Heart left ventricle (tissue), 16 donors: Measurements from ENCODE around the gene ST8SIA5. TPM values are rescaled to one million over a fixed set of nuclear protein-coding genes. Genes with fewer than 3 reads are reported as not detected.
A peak's percentile ranks its signal among the peaks of the same experiment; 100 is the strongest.

Source experiments
- ATAC-seq, 4 donors: fragments of 200-7000 bp; cut with Tn5 transposase; one replicate each; pipeline ENCODE4 v1.9.1; 2020 to 2022; ENCODE audit warnings: moderate library complexity in 4 of 4, mild to moderate bottlenecking in 3 of 4, moderate number of reproducible peaks in 1 of 4
- DNase-seq, 5 donors: peaks; one replicate each; pipeline ENCODE4 v3.0.0-alpha.2; 2020
- H3K27ac ChIP-seq, 12 donors: fragments of 200-600 bp; sonication (generic) in 4 of 12; one replicate each; pipeline versions ENCODE4 v1.5.0 to v1.8.0; 2016 to 2022; ENCODE audit warnings: mild to moderate bottlenecking in 2 of 12
- H3K27me3 ChIP-seq, 9 donors: fragments of 200-600 bp; sonication (generic) in 2 of 9; one replicate each; pipeline versions ENCODE4 v1.5.1 to v1.8.0; 2016 to 2022; ENCODE audit warnings: mild to moderate bottlenecking in 3 of 9
- H3K36me3 ChIP-seq, 9 donors: fragments of 200-600 bp; sonication (generic) in 2 of 9; one replicate each; pipeline versions ENCODE4 v1.5.0 to v1.8.0; 2018 to 2022; ENCODE audit warnings: mild to moderate bottlenecking in 2 of 9
- H3K4me1 ChIP-seq, 12 donors: fragments of 200-600 bp; sonication (generic) in 4 of 12; one replicate each; pipeline versions ENCODE4 v1.5.0 to v1.8.0; 2016 to 2022; ENCODE audit warnings: mild to moderate bottlenecking in 3 of 12
- H3K4me3 ChIP-seq, 12 donors: fragments of 200-600 bp; sonication (generic) in 4 of 12; one replicate each; pipeline versions ENCODE4 v1.5.0 to v1.8.0; 2017 to 2022; ENCODE audit warnings: mild to moderate bottlenecking in 9 of 12, moderate library complexity in 4 of 12
- H3K9me3 ChIP-seq, 12 donors: fragments of 200-600 bp; sonication (generic) in 4 of 12; one replicate each; pipeline versions ENCODE4 v1.5.0 to v1.8.0; 2016 to 2022; ENCODE audit warnings: mild to moderate bottlenecking in 1 of 12
- POLR2A ChIP-seq, 2 donors: fragments of 450-650 bp; IDR thresholded peaks; one replicate each; pipeline ENCODE4 v1.6.1; 2017; ENCODE audit warnings: antibody characterized with exemption in 2 of 2, mild to moderate bottlenecking in 2 of 2, moderate library complexity in 2 of 2
- WGBS, 4 donors: extraction: QIAGEN DNeasy Blood & Tissue Kit in 2 of 4; methylation state at CpG; one replicate each; pipeline versions ENCODE4 v1.1.5 to v1.1.7; 2013 to 2018; 5-methylcytosine and 5-hydroxymethylcytosine counted together
- intact Hi-C, 10 donors: fragments of 100-400 bp; cut with DNase I; formaldehyde crosslinking; loops; one replicate each; pipeline versions ENCODE4 v1.11.1 to v1.14.2; 2022
- polyA plus RNA-seq, 2 donors: library from polyadenylated mRNA; stranded (reverse); fragments of 200-250 nt; gene quantifications; one replicate each; pipeline ENCODE4 v1.2.3, GENCODE V29; 2013
- total RNA-seq, 9 donors: library from RNA; depleted of rRNA in 2 of 9; stranded (reverse); fragments of >200 nt in 2 of 9; fragmentation: NEBNext Ultra II Directional in 3 of 9; extraction: Animal tissue kit (Norgen Biotek cat#: 25700) in 3 of 9; gene quantifications; one replicate each; pipeline versions ENCODE4 v1.1.0 to v1.2.4, GENCODE V29; 2016 to 2023
- TF ChIP-seq, protein P1 (sequence below), 12 donors: fragments of 200-600 bp; sonication (generic) in 4 of 12; IDR thresholded peaks; one replicate each; pipeline versions ENCODE4 v1.5.0 to v1.8.0; 2018 to 2022; ENCODE audit warnings: antibody characterized with exemption in 12 of 12, mild to moderate bottlenecking in 5 of 12
- donor health status: ischemic (EF 13 %, LVEDD 7.1; RV severe dilation, severe dysfunction).
- donor health status: healthy with polysubstance abuse.
- donor health status: DM: no; HTN: yes; CAD: no.
- donor health status: DM: no; HTN: no; CAD: no.
- donor health status: ischemic (EF 25% LVEDD 6.9; RV normal size, moderate dysfunction).
- donor health status: ischemic (EF 25% LVEDD 5.7; RV mildly dilated, moderate dysfunction).
- donor health status: healthy.
- donor health status: DM: yes; HTN: yes; CAD: no.
- donor health status: ischemic (EF 35%, LVEDD 5.7; RV mildly dilated, moderate dysfunction).
- donor health status: nonischemic (EF 11% LVEDD 7.7; RV severe dilation, severe dysfunction).
- donor health status: DM: yes; HTN: yes; CAD: no.
- donor health status: PGD.
- donor health status: ischemic (EF 29% LVEDD 5.4; RV normal size, mild dysfunction).
- donor health status: nonischemic (EF 23%, LVEDD 6.1; RV moderate dilation, normal function).

ST8SIA5 gene
- total and polyA plus RNA-seq, 11 donors, result 3.8 to 24.4 (median 6.8) TPM

DNA sequence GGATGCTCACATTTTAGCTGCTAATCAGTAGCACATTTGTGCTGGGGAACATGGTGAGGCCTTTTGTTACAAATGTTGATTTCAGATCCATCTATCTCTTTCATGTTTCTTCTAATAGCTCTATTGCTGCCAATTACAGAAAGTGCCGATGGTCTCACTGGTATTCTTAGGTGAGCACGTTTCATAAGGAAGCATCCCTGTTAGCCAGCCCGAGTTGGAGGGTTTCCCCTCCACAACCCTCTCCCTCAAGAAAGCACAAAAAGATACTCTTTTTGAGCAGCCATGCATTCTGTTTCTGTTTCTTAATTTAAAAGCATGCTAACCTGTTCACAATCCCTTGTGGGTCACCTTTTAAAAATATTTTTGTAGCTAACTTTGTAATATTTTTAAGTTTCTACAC is 30.8 kb upstream of the ST8SIA5 start:
- Histone ChIP-seq H3K4me1 (no peaks in the 10 kb centered on the region), H3K27ac (no peak overlapping the region), H3K36me3 (peaks cover 0 to 3% (median 0%) of the 10 kb centered on the region in 9 donors), H3K9me3 (peaks cover 0 to 20% (median 0%) of the 10 kb centered on the region in 12 donors), H3K27me3 (no peaks in the 10 kb centered on the region), H3K4me3 (no peak overlapping the region)
- ATAC-seq (no peak), DNase-seq (no peak)
- WGBS, 4 donors, result 82 to 87% (median 85%) methylated on average over 3 of the region's 3 CpGs
- intact Hi-C loops, result no loop called here
- TF ChIP-seq, protein P1, sequence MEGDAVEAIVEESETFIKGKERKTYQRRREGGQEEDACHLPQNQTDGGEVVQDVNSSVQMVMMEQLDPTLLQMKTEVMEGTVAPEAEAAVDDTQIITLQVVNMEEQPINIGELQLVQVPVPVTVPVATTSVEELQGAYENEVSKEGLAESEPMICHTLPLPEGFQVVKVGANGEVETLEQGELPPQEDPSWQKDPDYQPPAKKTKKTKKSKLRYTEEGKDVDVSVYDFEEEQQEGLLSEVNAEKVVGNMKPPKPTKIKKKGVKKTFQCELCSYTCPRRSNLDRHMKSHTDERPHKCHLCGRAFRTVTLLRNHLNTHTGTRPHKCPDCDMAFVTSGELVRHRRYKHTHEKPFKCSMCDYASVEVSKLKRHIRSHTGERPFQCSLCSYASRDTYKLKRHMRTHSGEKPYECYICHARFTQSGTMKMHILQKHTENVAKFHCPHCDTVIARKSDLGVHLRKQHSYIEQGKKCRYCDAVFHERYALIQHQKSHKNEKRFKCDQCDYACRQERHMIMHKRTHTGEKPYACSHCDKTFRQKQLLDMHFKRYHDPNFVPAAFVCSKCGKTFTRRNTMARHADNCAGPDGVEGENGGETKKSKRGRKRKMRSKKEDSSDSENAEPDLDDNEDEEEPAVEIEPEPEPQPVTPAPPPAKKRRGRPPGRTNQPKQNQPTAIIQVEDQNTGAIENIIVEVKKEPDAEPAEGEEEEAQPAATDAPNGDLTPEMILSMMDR (IDR thresholded peaks at IDR 0.05), result no peak
- no peak for TF ChIP-seq POLR2A (IDR thresholded peaks at IDR 0.05)

DNA sequence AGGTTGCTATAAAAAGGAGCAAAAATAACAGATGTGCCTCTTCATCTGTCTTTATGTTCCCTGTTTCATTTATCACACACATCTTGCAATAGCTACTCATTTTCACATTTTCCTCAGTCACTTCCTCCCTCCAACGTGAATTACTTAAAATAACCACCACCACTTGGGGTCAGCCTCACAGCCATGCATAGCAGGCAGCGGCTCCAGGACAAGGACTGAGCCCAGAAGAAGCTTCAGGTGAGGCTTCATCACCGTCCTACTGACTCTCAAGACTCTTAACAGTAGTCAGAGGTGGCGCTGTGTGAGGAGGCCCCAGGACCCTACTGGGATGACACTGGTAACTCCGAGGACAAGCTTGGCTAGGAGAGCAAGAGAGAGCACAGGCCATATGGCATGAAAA is 15.5 kb upstream of the ST8SIA5 start:
- H3K36me3 ChIP-seq, result no peaks in the 10 kb centered on the region
- H3K4me1 ChIP-seq, result peaks cover 0 to 19% (median 9%) of the 10 kb centered on the region in 12 donors
- no peak overlapping the region for H3K4me3 ChIP-seq
- intact Hi-C loops, result loop anchor here in 1 of 10 donors (10.0 kb wide), 1 partner anchor 702 kb away; no protein-coding TSS in a partner anchor
- DNase-seq (no peak), ATAC-seq (no peak)
- no peak overlapping the region for H3K27ac ChIP-seq
- H3K27me3 ChIP-seq, result no peaks in the 10 kb centered on the region
- 55 to 67% (median 59%) methylated on average over 5 of the region's 5 CpGs for WGBS, 4 donors
- TF ChIP-seq POLR2A (IDR thresholded peaks at IDR 0.05), result no peak
- TF ChIP-seq, protein P1 (IDR thresholded peaks at IDR 0.05), result peak in 1 of 12 donors; percentile 3
- no peaks in the 10 kb centered on the region for H3K9me3 ChIP-seq

DNA sequence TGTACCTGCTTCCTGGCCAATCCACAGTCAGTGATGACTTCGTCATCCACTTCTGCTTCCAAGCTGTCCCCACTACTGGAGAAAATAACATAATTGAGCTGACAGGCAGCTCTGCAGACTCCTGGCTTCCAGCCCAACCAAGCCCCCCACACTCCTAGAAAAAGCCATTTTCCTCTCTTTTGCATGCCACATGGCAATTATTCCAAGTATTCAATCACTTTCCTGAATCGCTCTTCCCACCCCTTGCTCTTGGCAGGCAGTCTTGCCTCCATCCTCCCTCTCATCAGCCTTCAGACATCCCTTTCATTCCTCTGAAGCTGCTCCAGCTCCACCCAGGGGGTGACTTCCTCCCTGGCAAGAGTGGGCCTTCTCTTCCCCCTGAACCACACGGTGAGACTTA is 14.3 kb upstream of the ST8SIA5 start:
- Histone ChIP-seq H3K27me3 (no peaks in the 10 kb centered on the region), H3K4me3 (no peak overlapping the region), H3K36me3 (no peaks in the 10 kb centered on the region), H3K4me1 (peaks cover 0 to 19% (median 9%) of the 10 kb centered on the region in 12 donors), H3K27ac (no peak overlapping the region), H3K9me3 (no peaks in the 10 kb centered on the region)
- ATAC-seq (no peak), DNase-seq (no peak)
- TF ChIP-seq POLR2A (IDR thresholded peaks at IDR 0.05), result no peak
- TF ChIP-seq, protein P1 (IDR thresholded peaks at IDR 0.05), result no peak
- 42 to 56% (median 47%) methylated on average over 3 of the region's 3 CpGs for WGBS, 4 donors
- intact Hi-C loops, result loop anchor here in 1 of 10 donors (10.0 kb wide), 1 partner anchor 704 kb away; no protein-coding TSS in a partner anchor

DNA sequence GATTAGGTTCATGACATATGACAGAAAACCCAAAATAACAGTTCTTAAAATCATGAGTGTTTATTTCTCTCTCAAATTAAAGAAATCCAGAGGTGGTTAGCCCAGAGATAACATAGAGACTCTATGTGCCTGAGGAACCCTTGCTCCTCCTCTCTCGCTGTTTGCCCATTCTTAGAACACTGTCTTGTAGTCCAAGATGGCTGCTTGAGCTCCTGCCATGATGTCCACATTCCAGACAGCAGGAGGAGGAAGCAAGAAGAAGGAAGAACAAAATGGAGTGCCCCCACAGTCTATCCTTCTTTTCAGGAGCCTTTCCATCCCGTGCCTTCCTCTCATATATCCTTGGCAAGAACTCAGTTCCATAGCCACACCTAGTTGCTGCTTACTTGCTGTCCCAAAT is 13.9 kb upstream of the ST8SIA5 start:
- ATAC-seq (no peak), DNase-seq (no peak)
- WGBS, 4 donors, result 74 to 85% (median 76%) methylated on average over 2 of the region's 2 CpGs
- Histone ChIP-seq H3K4me1 (peaks cover 0 to 19% (median 9%) of the 10 kb centered on the region in 12 donors), H3K9me3 (no peaks in the 10 kb centered on the region), H3K27ac (no peak overlapping the region), H3K27me3 (no peaks in the 10 kb centered on the region), H3K36me3 (no peaks in the 10 kb centered on the region), H3K4me3 (no peak overlapping the region)
- TF ChIP-seq POLR2A (IDR thresholded peaks at IDR 0.05), result no peak
- TF ChIP-seq, protein P1 (IDR thresholded peaks at IDR 0.05), result no peak
- intact Hi-C loops, result loop anchor here in 1 of 10 donors (10.0 kb wide), 1 partner anchor 704 kb away; no protein-coding TSS in a partner anchor
